Mammary epithelial cell (primary cell): ENCODE data around the gene RABGAP1L.

Experiments
- CTCF ChIP-seq, 2 donors: IDR thresholded peaks in 1 of 2; conservative IDR thresholded peaks in 1 of 2; 2 replicates each; pipeline ENCODE4 v1.5.1; 2011 to 2012; ENCODE audit warnings: inconsistent platforms in 2 of 2, low read length in 2 of 2, mild to moderate bottlenecking in 2 of 2, control low read depth in 1 of 2, low read depth in 1 of 2; ENCODE audit not compliant: insufficient read depth in 1 of 2; ENCODE audit errors: extremely low read depth in 1 of 2
- EZH2 ChIP-seq: IDR thresholded peaks from 2 replicates; pipeline ENCODE4 v1.6.1; 2012; ENCODE audit warnings: low read length, inconsistent platforms, borderline replicate concordance

GRCh38 chr1:174197088-174197487, 37.8 kb downstream of the RABGAP1L start:
- TF ChIP-seq CTCF (conservative IDR thresholded peaks at IDR 0.05 in 1 of 2, IDR thresholded peaks at IDR 0.05 in 1 of 2; ENCODE audit: extremely low read depth in 1 of 2, insufficient read depth in 1 of 2, low read depth in 1 of 2, low read length in 2 of 2) (no peak), EZH2 (no peak)
